ENCODE data around the gene PNMA1. TPM values are rescaled to one million over a fixed set of nuclear protein-coding genes. Genes with fewer than 3 reads are reported as not detected.

PNMA1 gene
- total RNA-seq, 1 donor from 2014 or later, result 23.6 TPM

DNA sequence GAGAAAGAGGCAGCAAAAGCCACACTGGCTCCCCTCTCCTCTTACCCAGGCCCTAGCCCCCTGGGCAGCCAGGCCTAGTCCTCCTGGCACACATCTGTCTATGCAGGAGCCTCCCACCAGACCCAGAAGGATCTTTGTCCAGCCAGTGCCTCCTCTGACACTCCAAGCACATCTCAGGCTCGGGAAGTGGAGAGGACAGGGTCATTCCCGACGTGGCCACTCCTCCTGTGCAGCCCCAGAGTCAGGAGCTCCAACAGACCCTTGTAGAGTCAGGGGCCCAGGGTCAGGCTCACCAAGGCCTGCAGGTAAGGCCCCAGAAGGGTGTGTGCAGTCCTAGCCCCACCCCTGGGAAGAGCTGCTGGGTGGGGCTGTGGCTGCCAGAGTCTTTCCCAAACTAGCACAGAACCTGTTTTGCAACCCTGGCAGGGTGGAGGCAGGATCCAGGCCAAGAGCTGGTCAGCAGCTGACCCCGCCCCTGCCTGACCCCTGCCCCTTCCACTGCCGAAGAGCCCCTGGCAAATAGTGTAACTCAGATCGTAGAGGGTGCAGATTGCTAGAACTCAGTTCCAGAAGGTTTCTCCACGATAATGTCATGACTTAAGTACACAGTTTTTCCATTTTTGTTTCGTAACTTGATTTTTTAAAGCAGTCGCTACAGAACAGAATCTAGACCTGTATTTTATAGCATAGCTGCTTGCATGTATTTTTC is 26.6 kb upstream of the PNMA1 start:
- TF ChIP-seq, protein P1, sequence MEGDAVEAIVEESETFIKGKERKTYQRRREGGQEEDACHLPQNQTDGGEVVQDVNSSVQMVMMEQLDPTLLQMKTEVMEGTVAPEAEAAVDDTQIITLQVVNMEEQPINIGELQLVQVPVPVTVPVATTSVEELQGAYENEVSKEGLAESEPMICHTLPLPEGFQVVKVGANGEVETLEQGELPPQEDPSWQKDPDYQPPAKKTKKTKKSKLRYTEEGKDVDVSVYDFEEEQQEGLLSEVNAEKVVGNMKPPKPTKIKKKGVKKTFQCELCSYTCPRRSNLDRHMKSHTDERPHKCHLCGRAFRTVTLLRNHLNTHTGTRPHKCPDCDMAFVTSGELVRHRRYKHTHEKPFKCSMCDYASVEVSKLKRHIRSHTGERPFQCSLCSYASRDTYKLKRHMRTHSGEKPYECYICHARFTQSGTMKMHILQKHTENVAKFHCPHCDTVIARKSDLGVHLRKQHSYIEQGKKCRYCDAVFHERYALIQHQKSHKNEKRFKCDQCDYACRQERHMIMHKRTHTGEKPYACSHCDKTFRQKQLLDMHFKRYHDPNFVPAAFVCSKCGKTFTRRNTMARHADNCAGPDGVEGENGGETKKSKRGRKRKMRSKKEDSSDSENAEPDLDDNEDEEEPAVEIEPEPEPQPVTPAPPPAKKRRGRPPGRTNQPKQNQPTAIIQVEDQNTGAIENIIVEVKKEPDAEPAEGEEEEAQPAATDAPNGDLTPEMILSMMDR (conservative IDR thresholded peaks at IDR 0.05; ENCODE audit: low read depth, low read length), result no peak
- no peak for DNase-seq (ENCODE audit: low read depth)
- H3K4me3 ChIP-seq (ENCODE audit: low read depth, low read length), result peak overlapping the region; percentile 37

DNA sequence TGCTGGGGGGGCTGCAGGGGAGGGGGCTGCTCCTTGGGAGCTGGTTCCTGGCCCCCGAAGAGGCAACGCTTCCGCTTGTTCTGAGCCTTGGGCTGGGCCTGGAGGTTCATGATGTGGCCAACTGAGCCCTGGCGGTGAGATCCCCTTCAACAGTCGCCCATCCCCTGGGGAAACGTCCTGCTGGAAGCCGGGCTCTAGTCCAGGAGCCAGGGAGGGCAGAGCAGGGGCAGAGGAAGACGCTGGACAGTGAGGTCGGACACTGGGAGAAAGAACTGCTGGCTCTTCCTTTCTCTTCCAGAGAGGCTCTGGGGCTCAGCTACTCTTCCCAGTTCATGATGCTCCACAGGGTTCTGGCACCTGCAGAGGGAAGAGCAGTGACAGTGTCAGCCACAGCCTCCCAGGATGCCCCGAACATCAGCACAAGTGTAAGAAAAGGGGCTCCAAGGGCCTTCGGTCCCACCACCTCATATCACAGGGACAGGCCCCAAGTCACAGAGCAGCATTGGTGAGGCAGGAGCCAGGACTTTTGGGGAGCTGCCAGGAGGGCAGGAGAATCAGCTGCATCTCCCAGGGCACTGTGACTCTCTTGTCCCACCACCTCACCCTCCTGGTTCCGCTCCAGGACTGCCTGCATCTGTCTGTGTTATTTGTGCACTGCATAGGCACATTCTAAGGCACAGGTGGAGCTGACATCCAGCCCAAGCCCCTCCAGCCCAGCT is 25.9 kb upstream of the PNMA1 start:
- no peak overlapping the region for H3K4me3 ChIP-seq (ENCODE audit: low read depth, low read length)
- TF ChIP-seq, protein P1 (conservative IDR thresholded peaks at IDR 0.05; ENCODE audit: low read depth, low read length), result no peak
- DNase-seq (ENCODE audit: low read depth), result no peak

DNA sequence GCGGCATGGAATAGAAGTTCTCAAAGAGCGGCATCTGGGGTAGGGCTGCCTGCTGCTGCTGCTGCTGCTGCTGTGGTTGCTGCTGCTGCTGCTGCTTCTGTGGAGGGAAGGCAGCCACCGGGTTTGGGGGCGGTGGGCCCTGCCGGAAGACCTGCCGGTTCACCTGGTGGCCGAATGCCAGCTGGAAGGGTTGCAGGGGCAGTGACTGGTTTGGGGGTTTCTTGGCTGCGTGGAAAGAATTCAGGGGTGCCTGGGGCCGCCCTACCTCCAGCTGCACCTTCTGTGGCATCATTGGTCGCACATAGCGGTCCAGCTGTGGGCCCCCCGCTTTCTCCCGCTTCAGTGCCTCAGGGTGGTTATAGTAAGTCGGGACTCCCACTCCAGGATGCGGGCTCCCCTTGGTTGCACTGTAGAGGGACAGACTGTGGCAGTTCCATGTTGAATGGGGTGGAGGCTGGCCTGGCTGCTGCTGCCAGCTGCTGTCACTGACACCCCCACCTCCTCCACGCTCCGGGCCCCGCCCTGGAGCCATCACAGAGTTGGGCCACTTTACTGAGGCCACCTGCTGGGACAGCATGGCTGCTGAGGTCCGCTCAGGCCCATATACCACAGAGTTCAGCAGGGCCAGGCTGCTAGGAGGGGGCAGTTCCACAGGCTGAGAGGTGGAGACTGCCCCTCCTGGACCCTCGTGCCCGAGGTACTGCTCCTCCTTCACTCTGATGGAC is 25.2 kb upstream of the PNMA1 start:
- no peak for DNase-seq (ENCODE audit: low read depth)
- TF ChIP-seq, protein P1 (conservative IDR thresholded peaks at IDR 0.05; ENCODE audit: low read depth, low read length), result no peak
- no peak overlapping the region for H3K4me3 ChIP-seq (ENCODE audit: low read depth, low read length)

DNA sequence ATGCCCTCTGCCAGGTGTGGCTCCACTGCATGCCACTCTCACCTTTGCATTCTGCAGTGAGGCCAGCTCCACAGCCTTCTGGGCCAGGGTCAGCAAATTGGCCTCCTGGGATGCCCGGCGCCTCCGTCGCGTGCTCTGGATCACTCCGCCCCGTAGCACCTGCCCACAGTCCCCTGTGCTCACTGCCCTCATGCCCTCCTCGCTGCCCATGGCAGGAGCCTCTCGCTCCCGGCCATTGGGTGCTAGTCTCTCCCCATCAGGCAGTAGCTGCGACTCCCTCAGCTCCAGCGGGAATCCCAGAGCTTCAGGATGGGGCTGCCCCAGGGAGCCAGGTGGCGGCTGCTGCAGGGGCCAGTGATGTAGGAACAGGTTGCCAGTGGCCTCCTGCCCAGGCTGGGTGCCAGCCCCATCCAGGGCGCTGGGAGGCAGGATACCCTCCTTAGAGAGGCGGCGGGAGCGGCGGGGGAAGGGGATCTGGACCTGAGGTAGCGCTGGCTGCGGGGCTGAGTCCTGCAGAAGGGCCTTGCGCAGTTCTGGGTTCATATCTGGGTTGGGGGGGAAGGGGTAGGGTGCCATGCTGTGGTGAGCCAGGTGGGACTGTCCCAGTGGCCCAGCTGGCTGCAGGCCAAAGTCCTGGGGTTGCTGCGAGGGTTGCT is 24.5 kb upstream of the PNMA1 start:
- H3K4me3 ChIP-seq (ENCODE audit: low read depth, low read length), result no peak overlapping the region
- no peak for DNase-seq (ENCODE audit: low read depth)
- TF ChIP-seq, protein P1 (conservative IDR thresholded peaks at IDR 0.05; ENCODE audit: low read depth, low read length), result no peak

DNA sequence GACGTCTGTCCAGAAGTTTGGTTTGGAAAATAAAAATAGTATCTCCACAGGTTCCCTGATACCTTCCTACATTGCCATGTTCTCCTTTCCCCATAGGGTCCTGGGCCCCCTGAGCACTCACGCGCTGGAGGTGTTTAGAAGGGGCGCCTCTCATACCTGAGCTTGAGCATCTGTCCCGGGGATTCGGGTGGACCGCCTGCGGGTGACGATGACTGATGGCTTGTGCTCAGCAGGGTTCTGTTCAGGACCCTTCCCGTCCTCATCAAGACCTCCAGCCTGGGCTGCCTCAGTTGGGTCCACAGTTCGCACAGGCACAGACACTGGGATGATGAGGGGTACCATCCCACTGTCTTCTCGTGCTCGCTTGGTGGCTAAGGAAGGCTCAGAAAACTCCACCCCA is 22.7 kb upstream of the PNMA1 start:
- H3K4me3 ChIP-seq (ENCODE audit: low read depth, low read length), result no peak overlapping the region
- TF ChIP-seq, protein P1 (conservative IDR thresholded peaks at IDR 0.05; ENCODE audit: low read depth, low read length), result no peak

DNA sequence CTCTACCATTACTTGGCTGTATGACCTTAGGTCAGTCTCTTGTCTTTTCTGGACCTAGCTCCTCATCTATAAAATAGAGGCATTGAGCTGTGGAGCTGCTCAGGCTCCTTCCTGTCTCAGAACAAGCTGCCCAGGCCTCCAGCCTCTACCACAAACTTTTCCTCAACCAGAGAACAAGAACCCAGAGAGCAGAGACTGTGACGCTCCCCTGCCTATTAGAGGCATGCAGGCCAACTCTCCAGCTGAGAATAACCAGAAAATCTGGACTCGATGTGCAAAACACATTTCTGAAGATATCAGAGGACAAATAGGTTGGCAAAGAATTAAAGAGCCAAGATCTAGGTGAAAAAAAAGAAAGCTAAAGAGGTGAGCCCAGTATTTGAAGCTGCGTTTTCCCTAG is 17.8 kb upstream of the PNMA1 start:
- TF ChIP-seq, protein P1 (conservative IDR thresholded peaks at IDR 0.05; ENCODE audit: low read depth, low read length), result no peak
- no peak overlapping the region for H3K4me3 ChIP-seq (ENCODE audit: low read depth, low read length)
- DNase-seq (ENCODE audit: low read depth), result no peak

More for the DNA sequence above, 22.7 kb upstream of the PNMA1 start:
- DNase-seq (ENCODE audit: low read depth), result no peak
